ENCODE results near the gene KATNAL2.

GRCh38 chr18:46915800-46916550 lies 1.4 kb upstream of the KATNAL2 start:
- no peak for TF ChIP-seq CTCF (IDR thresholded peaks at IDR 0.05)
- no peak for TF ChIP-seq POLR2A (IDR thresholded peaks at IDR 0.05)

Data from heart left ventricle (tissue), 13 donors.